Endothelial cell of umbilical vein (primary cell): Measurements from ENCODE around the gene PDPN.

Experiments used
- EZH2 ChIP-seq: IDR thresholded peaks from 2 replicates; pipeline ENCODE4 v1.6.1; 2012; ENCODE audit warnings: borderline replicate concordance, low read depth, mild to moderate bottlenecking, moderate library complexity, low read length, inconsistent platforms; ENCODE audit not compliant: severe bottlenecking
- FOS ChIP-seq: IDR thresholded peaks from 2 replicates; pipeline ENCODE4 v1.6.1; 2011; ENCODE audit warnings: mild to moderate bottlenecking, low read length, moderate library complexity, borderline replicate concordance; ENCODE audit not compliant: insufficient read depth
- MAX ChIP-seq: IDR thresholded peaks from 2 replicates; pipeline ENCODE4 v1.6.1; 2011; ENCODE audit not compliant: insufficient read depth, insufficient read length
- POLR2A ChIP-seq: IDR thresholded peaks from 2 replicates; pipeline ENCODE4 v1.6.1; 2012; ENCODE audit warnings: low read depth, mild to moderate bottlenecking, control low read depth, low read length
- TF ChIP-seq, protein P1 (sequence below), 2 donors: IDR thresholded peaks; 1 replicate in 1 of 2; 2 replicates in 1 of 2; pipeline ENCODE4 v1.5.1; 2011; ENCODE audit warnings: low read length in 2 of 2, mild to moderate bottlenecking in 2 of 2, moderate library complexity in 2 of 2, control low read depth in 1 of 2, inconsistent platforms in 1 of 2, low read depth in 1 of 2; ENCODE audit not compliant: insufficient read depth in 1 of 2; ENCODE audit errors: extremely low read depth in 1 of 2

DNA sequence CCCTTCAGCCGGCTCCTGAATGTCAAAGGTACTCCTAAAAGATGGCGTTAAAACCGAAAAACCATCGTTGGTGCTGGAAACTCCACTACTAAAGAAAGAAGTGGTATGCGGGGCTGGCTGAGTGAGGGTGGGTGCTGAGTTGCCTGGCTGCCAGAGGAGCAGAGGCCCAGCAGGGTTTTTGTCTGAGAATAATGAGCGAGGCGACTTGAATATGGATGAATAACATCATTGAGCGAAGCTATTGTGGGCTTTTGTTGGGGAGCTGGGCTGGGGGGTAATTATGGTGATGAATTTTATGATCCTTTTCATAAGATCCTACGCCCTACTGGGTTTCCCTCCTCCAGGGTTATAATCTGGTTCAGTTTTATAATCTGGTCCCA lies 2.0 kb downstream of the PDPN start:
- TF ChIP-seq, protein P1, sequence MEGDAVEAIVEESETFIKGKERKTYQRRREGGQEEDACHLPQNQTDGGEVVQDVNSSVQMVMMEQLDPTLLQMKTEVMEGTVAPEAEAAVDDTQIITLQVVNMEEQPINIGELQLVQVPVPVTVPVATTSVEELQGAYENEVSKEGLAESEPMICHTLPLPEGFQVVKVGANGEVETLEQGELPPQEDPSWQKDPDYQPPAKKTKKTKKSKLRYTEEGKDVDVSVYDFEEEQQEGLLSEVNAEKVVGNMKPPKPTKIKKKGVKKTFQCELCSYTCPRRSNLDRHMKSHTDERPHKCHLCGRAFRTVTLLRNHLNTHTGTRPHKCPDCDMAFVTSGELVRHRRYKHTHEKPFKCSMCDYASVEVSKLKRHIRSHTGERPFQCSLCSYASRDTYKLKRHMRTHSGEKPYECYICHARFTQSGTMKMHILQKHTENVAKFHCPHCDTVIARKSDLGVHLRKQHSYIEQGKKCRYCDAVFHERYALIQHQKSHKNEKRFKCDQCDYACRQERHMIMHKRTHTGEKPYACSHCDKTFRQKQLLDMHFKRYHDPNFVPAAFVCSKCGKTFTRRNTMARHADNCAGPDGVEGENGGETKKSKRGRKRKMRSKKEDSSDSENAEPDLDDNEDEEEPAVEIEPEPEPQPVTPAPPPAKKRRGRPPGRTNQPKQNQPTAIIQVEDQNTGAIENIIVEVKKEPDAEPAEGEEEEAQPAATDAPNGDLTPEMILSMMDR (IDR thresholded peaks at IDR 0.05; ENCODE audit: extremely low read depth in 1 of 2, insufficient read depth in 1 of 2, low read depth in 1 of 2, low read length in 2 of 2): no peak
- TF ChIP-seq MAX (no peak), EZH2 (no peak), FOS (no peak), POLR2A (no peak)
